ENCODE results near the gene ZNF3.

The ZNF3 gene

GRCh38 chr7:100087055-100087750 is 5.7 kb upstream of the ZNF3 start:
- DNase-seq: no peak

DNA sequence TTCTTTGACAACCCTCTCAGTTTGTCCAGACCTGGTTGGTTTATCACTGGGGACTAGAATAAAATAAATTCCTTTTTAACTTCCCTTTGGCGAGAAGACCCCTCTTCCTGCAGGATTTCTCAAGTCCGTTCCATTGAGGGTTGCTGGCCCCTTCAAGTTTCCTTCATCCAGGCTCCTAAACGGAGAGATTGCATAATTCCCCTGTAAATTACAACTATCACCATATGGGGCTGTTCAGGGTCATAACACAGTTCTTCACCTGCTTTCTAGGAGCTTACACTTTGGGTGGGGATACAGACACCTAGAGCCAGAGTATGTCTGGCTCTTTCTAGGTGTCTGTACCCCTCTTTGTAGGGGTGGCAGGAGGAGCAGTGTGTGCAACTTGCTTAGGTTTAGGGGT is 4.0 kb upstream of the ZNF3 start:
- DNase-seq: peak; percentile 34

DNA sequence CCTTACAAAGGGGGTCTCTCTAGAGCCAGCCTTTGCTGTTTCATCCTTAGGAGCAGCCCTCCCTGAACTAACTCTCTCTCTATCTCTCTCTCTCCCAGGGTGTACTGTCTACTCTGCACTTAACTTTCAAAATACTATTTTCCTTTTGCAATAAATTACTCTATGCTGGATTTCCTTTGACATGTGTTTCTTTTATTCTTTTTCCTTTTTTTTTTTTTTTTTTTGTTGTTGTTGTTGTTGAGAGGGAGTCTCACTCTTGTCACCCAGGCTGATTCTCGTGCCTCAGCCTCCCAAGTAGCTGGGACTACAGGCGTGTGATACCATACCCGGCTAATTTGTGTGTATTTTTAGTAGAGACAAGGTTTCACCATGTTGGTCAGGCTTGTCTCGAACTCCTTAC is 1.5 kb upstream of the ZNF3 start:
- no peak for DNase-seq

GRCh38 chr7:100080907-100081534 is 502 bp downstream of the ZNF3 start:
- DNase-seq: no peak

GRCh38 chr7:100079024-100079560 is 2.4 kb downstream of the ZNF3 start:
- DNase-seq: no peak

- no peak for DNase-seq
Observed at GRCh38 chr7:100077205-100077604, 4.3 kb downstream of the ZNF3 start.

- no peak for DNase-seq
Observed at GRCh38 chr7:100075418-100075817, 6.1 kb downstream of the ZNF3 start.

DNA sequence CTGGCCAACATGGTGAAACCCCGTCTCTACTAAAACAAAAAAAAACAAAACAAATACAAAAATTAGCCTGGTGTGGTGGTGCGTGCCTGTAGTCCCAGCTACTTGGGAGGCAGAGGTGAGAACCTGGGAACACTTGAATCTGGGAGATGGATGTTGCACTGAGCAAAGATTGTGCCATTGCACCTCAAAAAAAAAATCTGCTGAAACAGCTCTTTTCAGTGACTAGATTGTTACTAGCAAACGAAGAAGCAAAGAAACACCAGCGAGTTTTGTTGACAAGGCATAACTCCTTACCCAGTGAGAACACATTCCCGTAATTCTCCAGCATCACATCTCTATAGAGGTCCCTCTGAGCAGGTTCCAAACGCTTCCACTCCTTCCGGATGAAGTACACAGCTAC is 6.7 kb downstream of the ZNF3 start:
- DNase-seq: no peak

DNA sequence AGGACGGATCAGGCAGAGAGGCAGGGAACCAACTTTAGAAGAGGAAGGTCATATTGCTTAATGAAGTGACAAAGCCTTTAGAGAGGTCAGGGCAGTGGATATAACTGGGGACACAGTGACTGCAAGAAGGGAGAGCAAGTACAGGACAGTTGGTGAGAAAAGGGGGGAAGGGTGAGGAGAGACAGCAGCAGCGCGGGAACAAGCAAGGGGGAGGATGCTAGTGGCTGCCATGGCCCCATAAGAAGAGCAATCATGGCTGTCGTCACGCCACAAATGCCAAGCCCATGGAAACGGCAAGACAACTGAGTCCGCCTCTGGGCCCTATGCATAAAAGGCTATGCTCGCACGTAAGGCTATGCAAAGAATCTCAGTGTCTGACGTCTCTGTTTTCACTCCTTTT is 9.1 kb downstream of the ZNF3 start:
- no peak for DNase-seq

DNA sequence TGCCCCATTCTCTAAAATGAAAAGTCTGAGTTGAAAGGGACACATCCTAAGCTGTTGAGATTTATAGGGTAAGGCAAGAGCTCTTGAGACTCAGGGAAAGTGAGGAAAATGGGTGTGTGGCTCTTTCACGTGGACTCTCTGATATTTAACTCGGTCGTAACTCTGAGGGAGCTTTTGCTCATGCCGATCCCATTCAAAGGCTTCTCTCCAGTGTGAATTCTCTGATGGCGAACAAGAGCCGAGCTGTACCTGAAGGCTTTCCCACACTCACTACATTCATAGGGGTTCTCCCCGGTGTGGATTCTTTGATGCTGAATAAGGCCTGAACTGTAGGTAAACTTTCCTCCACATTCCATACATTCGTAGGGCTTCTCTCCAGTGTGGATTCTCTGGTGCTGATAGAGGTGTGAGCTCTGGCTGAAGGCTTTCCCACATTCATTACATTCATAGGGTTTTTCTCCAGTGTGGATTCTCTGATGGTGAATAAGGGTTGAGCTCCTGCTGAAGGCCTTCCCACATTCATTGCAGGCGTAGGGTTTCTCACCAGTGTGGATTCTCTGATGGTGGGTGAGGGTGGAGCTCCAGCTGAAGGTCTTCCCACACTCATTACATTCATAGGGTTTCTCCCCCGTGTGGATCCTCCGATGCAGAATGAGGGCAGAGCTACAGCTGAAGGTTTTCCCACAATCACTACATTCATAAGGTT is 10.4 kb downstream of the ZNF3 start:
- no peak for DNase-seq

GRCh38 chr7:100069991-100070390 is 11.5 kb downstream of the ZNF3 start:
- DNase-seq: no peak

DNA sequence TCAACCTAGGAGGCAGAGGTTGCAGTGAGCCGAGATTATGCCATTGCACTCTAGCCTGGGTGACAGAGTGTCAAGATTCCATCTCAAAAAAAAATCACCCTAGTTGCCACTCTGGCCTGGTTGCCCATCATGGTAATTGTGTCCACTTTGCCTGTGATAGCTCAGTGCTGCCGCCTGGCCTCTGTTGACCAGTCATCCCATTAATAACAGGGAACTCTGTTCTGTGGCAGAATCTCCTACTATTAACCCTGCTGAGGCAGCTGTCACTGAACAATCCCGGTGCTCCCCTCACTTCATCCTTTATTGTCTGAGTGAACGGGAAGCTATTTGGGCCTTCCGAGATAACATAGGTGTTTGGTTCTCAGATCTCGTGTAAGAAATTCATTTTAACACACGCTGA is 14.6 kb downstream of the ZNF3 start:
- no peak for DNase-seq

- no peak for DNase-seq
Observed at GRCh38 chr7:100065452-100066186, 15.9 kb downstream of the ZNF3 start.

DNA sequence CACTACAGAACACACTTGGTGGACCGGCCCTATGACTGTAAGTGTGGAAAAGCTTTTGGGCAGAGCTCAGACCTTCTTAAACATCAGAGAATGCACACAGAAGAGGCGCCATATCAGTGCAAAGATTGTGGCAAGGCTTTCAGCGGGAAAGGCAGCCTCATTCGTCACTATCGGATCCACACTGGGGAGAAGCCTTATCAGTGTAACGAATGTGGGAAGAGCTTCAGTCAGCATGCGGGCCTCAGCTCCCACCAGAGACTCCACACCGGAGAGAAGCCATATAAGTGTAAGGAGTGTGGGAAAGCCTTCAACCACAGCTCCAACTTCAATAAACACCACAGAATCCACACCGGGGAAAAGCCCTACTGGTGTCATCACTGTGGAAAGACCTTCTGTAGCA is 17.4 kb downstream of the ZNF3 start:
- DNase-seq: no peak

DNA sequence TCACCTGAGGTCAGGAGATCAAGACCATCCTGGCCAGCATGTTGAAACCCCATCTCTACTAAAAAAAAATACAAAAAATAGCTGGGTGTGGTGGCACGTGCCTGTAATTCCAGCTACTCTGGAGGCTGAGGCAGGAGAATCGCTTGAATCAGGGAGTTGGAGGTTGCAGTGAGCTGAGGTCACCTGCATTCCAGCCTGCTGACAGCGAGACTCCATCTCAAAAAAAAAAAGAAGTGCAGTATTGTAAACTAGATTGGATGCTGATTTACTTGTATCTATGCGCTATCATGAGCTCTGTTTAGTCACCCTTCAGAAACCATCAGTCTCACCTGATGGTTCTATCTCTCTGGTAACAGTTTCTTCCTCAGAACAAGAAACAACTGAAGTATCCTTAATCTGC is 18.1 kb downstream of the ZNF3 start:
- DNase-seq: no peak

GRCh38 chr7:100061518-100062193 is 19.9 kb downstream of the ZNF3 start:
- DNase-seq: no peak

- DNase-seq: no peak
Observed at GRCh38 chr7:100059251-100059739, 22.2 kb downstream of the ZNF3 start.

- DNase-seq: no peak
Observed at GRCh38 chr7:100057006-100057405, 24.5 kb downstream of the ZNF3 start.

- peak; percentile 38 for DNase-seq
Observed at GRCh38 chr7:100053215-100053614, 28.3 kb downstream of the ZNF3 start.

DNA sequence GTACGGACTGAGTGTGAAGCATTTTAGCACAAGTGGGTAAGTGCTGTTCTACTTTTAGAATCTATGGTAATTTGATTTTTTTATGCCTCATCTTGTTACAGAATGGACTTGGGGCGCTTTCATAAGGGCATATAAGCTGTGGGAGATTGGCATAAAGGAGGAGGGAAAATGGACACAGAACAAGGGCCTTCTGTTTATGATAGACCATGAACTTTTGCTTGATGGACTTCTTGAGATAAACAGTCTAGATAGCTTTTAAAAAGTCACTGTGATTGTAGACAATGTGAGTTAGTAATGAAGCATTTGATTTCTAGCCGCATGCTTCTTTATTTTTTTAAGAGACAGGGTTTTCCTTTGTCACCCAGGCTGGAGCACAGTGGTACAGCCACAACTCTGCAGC is 29.9 kb downstream of the ZNF3 start:
- DNase-seq: no peak

GRCh38 chr7:100049441-100050291 is 31.9 kb downstream of the ZNF3 start, which contains the start of gene ZSCAN21:
TSS of gene ZSCAN21 (plus strand) at chr7:100049774. CDS start at chr7:100057007, 7,233 bp downstream.
- DNase-seq: peak; percentile 50
